Cardiac fibroblast (primary cell): Measurements from ENCODE around the gene MVB12B.

Source experiments
- DNase-seq, 2 donors: peaks; one replicate each; pipeline versions ENCODE4 v3.0.0 to v3.0.0-alpha.2; 2010; ENCODE audit warnings: low read depth in 2 of 2
- H3K4me3 ChIP-seq, 2 donors: replicated peaks in 1 of 2; 1 replicate in 1 of 2; 2 replicates in 1 of 2; pipeline ENCODE4 v1.5.1; 2011; ENCODE audit warnings: low read depth in 2 of 2, low read length in 2 of 2, mild to moderate bottlenecking in 2 of 2, moderate library complexity in 1 of 2
- CTCF ChIP-seq: IDR thresholded peaks from one replicate; pipeline ENCODE4 v1.5.1; 2011; ENCODE audit warnings: low read depth, mild to moderate bottlenecking, low read length, inconsistent platforms

The MVB12B gene

GRCh38 chr9:126302730-126303129 is 23.9 kb upstream of the MVB12B start:
- DNase-seq, result no peak
- TF ChIP-seq CTCF, result no peak
- no peak overlapping the region for H3K4me3 ChIP-seq

GRCh38 chr9:126303488-126303887 is 23.1 kb upstream of the MVB12B start:
- no peak overlapping the region for H3K4me3 ChIP-seq
- TF ChIP-seq CTCF, result no peak
- DNase-seq, result no peak

GRCh38 chr9:126304207-126304970 is 22.2 kb upstream of the MVB12B start:
- H3K4me3 ChIP-seq, result no peak overlapping the region
- no peak for TF ChIP-seq CTCF
- DNase-seq, result no peak

GRCh38 chr9:126304971-126305320 is 21.7 kb upstream of the MVB12B start:
- DNase-seq, result no peak
- no peak overlapping the region for H3K4me3 ChIP-seq
- no peak for TF ChIP-seq CTCF

- DNase-seq, result no peak
- TF ChIP-seq CTCF, result no peak
- no peak overlapping the region for H3K4me3 ChIP-seq
These were observed 20.5 kb upstream of the MVB12B start for GRCh38 chr9:126306071-126306647.

GRCh38 chr9:126307322-126308061 is 19.1 kb upstream of the MVB12B start:
- no peak overlapping the region for H3K4me3 ChIP-seq
- DNase-seq, result no peak
- no peak for TF ChIP-seq CTCF
